Thymus (tissue), 11 donors: ENCODE measurements around the gene ARHGAP23. TPM values are rescaled to one million over a fixed set of nuclear protein-coding genes. Genes with fewer than 3 reads are reported as not detected.

Source experiments
- DNase-seq, 9 donors: peaks; one replicate each; pipeline ENCODE4 v3.0.0-alpha.2; 2013; ENCODE audit warnings: low spot score in 9 of 9, low read depth in 6 of 9, missing footprints in 1 of 9
- H3K27ac ChIP-seq, 2 donors: one replicate each; pipeline ENCODE4 v1.5.1; 2013; ENCODE audit warnings: control low read depth in 1 of 2, low read depth in 1 of 2, low read length in 1 of 2, mild to moderate bottlenecking in 1 of 2, moderate library complexity in 1 of 2
- H3K27me3 ChIP-seq, 2 donors: one replicate each; pipeline ENCODE4 v1.5.1; 2013; ENCODE audit warnings: low read length in 1 of 2; ENCODE audit not compliant: control insufficient read depth in 2 of 2, insufficient read depth in 1 of 2
- H3K36me3 ChIP-seq, 2 donors: one replicate each; pipeline ENCODE4 v1.5.1; 2013; ENCODE audit warnings: low read length in 1 of 2, mild to moderate bottlenecking in 1 of 2, moderate library complexity in 1 of 2; ENCODE audit not compliant: control insufficient read depth in 2 of 2, insufficient read depth in 2 of 2
- H3K4me1 ChIP-seq, 2 donors: one replicate each; pipeline ENCODE4 v1.5.1; 2013; ENCODE audit warnings: low read length in 2 of 2; ENCODE audit not compliant: control insufficient read depth in 2 of 2, insufficient read depth in 2 of 2
- H3K4me3 ChIP-seq, 2 donors: one replicate each; pipeline ENCODE4 v1.5.1; 2013; ENCODE audit warnings: low read length in 2 of 2, control low read depth in 1 of 2, mild to moderate bottlenecking in 1 of 2
- H3K9me3 ChIP-seq, 2 donors: one replicate each; pipeline ENCODE4 v1.5.1; 2013; ENCODE audit warnings: low read length in 1 of 2, mild to moderate bottlenecking in 1 of 2; ENCODE audit not compliant: control insufficient read depth in 2 of 2, insufficient read depth in 1 of 2
- WGBS: extraction: QIAGEN DNeasy Blood & Tissue Kit; methylation state at CpG from one replicate; pipeline ENCODE4 v1.1.7; 2013; 5-methylcytosine and 5-hydroxymethylcytosine counted together
- polyA plus RNA-seq: library from polyadenylated mRNA; stranded (reverse); fragments of 200-250 nt; gene quantifications from one replicate; pipeline ENCODE4 v1.2.3, GENCODE V29; 2013
- total RNA-seq: library from RNA; stranded (reverse); fragments of 120-200 nt; gene quantifications from one replicate; pipeline ENCODE4 v1.2.4, GENCODE V29; 2013
- donor health status: healthy.

ARHGAP23 gene
- total and polyA plus RNA-seq, 2 donors: 5.5 to 6.4 TPM

DNA sequence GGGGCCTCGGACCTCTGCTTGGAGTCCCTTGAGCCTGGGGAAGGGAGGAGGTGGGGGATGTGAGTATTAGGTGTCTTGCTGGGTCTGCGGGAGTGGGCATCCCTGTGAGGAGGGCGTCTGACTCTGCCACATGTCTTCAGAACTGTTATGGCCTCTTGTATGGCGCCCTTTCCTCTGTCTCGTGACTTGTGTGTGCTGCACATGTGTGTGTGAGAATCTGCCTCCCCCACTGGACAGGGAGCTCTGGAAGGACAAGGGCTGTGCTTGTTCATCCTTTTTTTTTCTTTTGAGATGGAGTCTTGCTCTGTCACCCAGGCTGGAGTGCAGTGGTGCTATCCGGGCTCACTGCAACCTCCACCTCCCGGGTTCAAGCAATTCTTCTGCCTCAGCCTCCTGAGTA, 33.4 kb downstream of the ARHGAP23 start:
- no peaks in the 10 kb centered on the region for H3K9me3 ChIP-seq
- no peak for DNase-seq
- H3K27me3 ChIP-seq: no peaks in the 10 kb centered on the region
- H3K4me3 ChIP-seq: no peak overlapping the region
- peaks cover 0 to 5% of the 10 kb centered on the region in 2 donors for H3K4me1 ChIP-seq
- H3K36me3 ChIP-seq: peaks cover 30 to 68% of the 10 kb centered on the region in 2 donors
- 98% methylated on average over 7 of the region's 7 CpGs for WGBS
- no peak overlapping the region for H3K27ac ChIP-seq

DNA sequence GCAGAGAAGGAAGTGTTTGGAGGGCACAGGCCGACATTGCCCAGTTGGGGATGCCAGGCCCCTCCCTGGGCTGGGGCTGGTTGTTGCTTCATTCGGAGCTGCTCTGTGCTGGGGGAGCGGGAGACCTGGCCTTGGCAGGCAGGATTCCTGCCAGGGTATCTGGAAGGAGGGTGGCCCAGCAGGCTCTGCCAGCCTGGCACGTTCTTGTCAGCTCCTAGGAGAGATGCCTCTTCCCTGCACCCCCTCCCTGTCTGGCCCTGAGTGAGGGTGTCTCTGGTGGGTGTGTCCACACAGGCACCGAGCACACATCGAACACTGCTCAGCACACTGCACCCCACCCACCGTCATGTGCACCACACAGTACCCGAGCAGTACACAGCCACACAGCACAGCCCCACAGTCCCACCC, 35.2 kb downstream of the ARHGAP23 start:
- H3K9me3 ChIP-seq: no peaks in the 10 kb centered on the region
- no peak overlapping the region for H3K4me3 ChIP-seq
- H3K27ac ChIP-seq: no peak overlapping the region
- no peaks in the 10 kb centered on the region for H3K27me3 ChIP-seq
- H3K4me1 ChIP-seq: peaks cover 0 to 5% of the 10 kb centered on the region in 2 donors
- WGBS: 94% methylated on average over 8 of the region's 8 CpGs
- no peak for DNase-seq
- peaks cover 39 to 77% of the 10 kb centered on the region in 2 donors for H3K36me3 ChIP-seq

DNA sequence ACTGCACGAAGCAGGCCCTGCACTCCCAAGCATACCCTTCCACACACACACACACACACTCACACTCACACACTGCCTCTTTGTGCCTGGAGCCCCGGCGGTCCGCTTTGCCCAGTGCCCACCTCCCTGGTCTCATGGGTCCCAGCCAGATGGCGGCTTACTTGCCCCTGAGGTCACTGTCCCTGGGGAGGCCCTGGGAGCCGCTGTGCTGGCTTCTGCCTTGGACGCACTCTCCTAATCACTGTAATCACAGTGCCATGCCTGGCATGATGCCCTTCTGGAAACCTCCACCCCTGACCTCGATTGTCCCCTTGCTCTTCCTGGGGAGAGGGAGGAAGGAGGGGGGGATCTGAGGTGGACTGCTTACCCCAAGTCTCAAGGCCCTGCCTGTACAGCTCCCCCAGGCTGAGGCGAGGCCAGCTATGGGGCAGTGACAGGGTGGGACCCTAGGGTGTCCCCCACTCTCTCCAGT, 36.0 kb downstream of the ARHGAP23 start:
- DNase-seq: no peak
- Histone ChIP-seq H3K4me3 (no peak overlapping the region), H3K27ac (no peak overlapping the region), H3K27me3 (no peaks in the 10 kb centered on the region), H3K36me3 (peaks cover 35 to 74% of the 10 kb centered on the region in 2 donors), H3K9me3 (no peaks in the 10 kb centered on the region), H3K4me1 (peaks cover 0 to 5% of the 10 kb centered on the region in 2 donors)
- 94% methylated on average over 9 of the region's 9 CpGs for WGBS

DNA sequence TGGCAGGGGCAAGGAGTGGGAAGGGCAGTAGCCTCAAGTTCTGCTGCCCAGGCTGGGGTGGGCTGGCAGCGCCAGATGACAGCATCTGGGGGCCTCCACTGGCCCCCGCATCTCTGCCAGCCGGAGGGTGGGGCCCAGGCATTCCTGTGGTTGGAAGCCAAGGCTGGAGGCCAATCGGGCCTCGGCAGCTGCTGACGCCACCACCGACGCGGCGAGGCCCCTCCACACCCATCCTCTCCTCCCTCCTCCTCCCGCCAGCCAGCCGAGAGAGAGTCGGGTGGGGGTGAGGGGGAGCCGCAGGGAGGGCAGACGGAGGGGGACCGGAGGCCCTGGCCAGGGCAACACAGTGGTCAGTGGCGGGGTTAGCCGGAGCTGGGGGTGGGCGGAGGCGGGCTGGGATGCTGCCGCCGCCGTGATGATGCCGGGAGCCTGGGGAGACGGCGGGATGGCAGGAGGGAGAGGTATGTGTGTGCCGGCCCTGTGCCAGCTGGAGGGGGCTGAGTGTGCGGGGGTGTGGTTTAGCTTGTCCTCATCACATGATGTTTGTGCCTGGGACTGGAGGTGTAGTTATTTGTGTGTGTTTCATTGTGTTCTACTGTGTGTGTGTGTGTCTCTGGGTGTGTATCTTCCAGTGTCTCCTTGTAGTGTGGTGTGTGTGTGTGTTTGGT, 36.6 kb downstream of the ARHGAP23 start:
- WGBS: 92% methylated on average over 28 of the region's 28 CpGs
- H3K36me3 ChIP-seq: peaks cover 34 to 74% of the 10 kb centered on the region in 2 donors
- H3K27me3 ChIP-seq: no peaks in the 10 kb centered on the region
- no peak for DNase-seq
- peaks cover 0 to 5% of the 10 kb centered on the region in 2 donors for H3K4me1 ChIP-seq
- no peaks in the 10 kb centered on the region for H3K9me3 ChIP-seq
- no peak overlapping the region for H3K4me3 ChIP-seq
- H3K27ac ChIP-seq: no peak overlapping the region

DNA sequence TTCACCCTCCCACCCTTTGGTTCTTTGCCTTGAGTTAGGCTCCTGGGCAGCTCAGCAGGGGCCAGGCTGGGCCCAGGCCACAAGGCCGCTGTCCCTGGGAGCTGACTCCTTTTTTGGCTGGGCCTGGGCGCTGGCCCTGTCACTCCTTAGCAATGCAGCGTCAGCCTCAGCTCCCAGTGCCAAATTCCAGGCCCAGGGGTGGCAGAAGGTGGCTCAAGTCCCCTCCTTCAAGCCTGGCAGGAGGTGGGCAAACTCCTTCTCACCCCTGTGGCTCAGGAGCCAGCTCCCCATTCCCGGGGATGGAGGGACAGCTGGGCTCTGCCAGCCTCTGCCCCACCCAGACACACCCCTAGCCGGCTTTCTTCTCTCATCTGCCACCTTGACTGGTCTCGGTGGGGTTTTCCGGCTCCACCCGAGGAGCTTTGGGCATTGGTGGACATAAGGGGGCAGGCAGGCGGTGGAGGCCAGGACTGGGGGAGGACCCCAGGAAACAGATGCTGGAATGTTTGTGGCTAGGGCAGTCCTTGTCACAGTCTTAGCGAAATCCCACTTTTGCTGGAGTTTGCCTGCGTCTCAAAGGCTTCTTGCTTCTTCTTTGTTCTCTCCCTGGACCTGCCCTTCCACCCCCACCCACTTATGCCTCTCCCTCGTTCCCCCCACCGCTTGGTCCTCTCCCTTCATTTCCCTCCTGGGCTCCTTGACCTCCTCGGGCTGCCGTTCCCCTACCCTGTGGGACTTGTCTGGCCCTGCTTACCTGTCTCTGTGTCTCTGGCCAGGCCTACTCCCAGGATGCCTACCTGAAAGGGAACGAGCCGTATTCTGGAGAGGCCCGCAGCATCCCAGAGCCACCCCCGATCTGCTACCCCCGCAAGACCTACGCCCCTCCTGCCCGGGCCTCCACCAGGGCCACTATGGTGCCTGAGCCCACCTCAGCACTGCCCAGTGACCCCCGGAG, 37.4 kb downstream of the ARHGAP23 start:
- Histone ChIP-seq H3K27ac (no peak overlapping the region), H3K36me3 (peaks cover 31 to 74% of the 10 kb centered on the region in 2 donors), H3K4me1 (peaks cover 0 to 5% of the 10 kb centered on the region in 2 donors), H3K27me3 (no peaks in the 10 kb centered on the region), H3K4me3 (no peak overlapping the region), H3K9me3 (no peaks in the 10 kb centered on the region)
- WGBS: 95% methylated on average over 23 of the region's 23 CpGs
- no peak for DNase-seq

DNA sequence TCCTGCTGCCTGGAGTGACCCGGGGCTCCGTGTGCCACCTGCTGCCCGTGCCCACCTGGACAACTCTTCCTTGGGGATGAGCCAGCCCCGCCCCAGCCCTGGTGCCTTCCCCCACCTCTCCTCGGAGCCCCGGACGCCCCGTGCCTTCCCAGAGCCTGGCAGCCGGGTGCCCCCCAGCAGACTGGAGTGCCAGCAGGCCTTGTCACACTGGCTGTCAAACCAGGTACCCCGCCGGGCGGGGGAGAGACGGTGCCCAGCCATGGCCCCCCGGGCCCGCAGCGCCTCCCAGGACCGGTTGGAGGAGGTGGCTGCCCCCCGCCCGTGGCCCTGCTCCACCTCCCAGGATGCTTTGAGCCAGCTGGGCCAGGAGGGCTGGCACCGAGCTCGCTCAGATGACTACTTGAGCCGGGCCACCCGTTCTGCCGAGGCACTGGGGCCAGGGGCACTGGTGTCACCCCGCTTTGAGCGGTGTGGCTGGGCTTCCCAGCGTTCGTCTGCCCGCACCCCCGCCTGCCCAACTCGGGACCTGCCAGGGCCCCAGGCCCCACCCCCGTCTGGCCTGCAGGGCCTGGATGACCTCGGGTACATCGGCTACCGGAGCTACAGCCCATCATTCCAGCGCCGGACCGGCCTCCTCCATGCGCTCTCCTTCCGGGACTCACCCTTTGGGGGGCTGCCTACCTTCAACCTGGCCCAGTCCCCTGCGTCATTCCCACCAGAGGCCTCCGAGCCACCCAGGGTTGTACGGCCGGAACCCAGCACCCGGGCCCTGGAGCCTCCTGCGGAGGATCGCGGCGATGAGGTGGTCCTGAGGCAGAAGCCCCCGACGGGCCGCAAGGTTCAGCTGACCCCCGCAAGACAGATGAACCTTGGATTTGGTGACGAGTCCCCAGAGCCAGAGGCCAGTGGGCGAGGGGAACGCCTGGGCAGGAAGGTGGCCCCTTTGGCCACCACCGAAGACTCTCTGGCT, 38.4 kb downstream of the ARHGAP23 start:
- no peak for DNase-seq
- no peak overlapping the region for H3K27ac ChIP-seq
- no peaks in the 10 kb centered on the region for H3K9me3 ChIP-seq
- no peaks in the 10 kb centered on the region for H3K27me3 ChIP-seq
- no peak overlapping the region for H3K4me3 ChIP-seq
- H3K4me1 ChIP-seq: peaks cover 0 to 5% of the 10 kb centered on the region in 2 donors
- H3K36me3 ChIP-seq: peaks cover 27 to 72% of the 10 kb centered on the region in 2 donors
- WGBS: 97% methylated on average over 57 of the region's 57 CpGs

DNA sequence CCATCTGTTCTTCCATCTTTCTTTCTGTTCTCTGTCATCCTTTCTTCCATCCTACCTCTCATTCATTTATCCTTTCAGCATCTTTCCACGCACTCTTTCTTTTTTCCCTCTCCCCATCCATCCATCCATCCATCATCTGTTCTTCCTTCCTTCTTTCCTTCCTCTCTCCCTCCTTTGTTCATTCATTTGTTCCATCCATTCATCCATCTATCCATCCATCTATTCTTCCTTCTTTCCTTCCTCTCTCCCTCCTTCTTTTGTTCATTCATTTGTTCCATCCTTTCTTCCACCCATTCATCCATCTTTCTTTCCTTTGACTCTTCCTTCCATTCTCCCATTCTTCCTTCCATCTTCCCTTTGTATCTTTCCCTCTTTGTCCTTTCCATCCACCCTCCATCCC, 39.2 kb downstream of the ARHGAP23 start:
- no peaks in the 10 kb centered on the region for H3K9me3 ChIP-seq
- peaks cover 26 to 74% of the 10 kb centered on the region in 2 donors for H3K36me3 ChIP-seq
- DNase-seq: no peak
- H3K4me1 ChIP-seq: peaks cover 0 to 5% of the 10 kb centered on the region in 2 donors
- no peak overlapping the region for H3K4me3 ChIP-seq
- WGBS: 44% methylated on average over 1 of the region's 1 CpG
- H3K27me3 ChIP-seq: no peaks in the 10 kb centered on the region
- H3K27ac ChIP-seq: no peak overlapping the region

DNA sequence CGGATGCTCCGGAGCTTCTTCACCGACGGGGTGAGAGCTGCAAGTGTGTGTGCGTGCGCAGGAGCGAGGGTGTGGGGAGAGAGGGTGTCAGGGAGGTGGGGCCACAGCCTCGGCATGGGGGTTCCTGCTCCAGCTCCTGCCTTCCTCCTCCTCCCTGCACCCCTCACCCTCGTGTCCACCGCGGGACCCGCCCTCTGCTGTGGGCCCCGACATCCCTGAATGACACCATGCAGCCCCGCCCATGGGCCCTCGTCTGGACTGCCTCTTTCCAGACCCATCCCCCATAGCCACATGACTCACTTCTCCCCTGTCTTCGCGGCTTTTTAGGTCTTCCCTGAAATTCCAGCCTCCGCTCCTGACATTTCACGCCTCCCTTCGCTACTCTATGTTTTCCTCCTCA, 41.6 kb downstream of the ARHGAP23 start:
- no peak overlapping the region for H3K4me3 ChIP-seq
- no peaks in the 10 kb centered on the region for H3K4me1 ChIP-seq
- H3K9me3 ChIP-seq: no peaks in the 10 kb centered on the region
- no peaks in the 10 kb centered on the region for H3K27me3 ChIP-seq
- no peak overlapping the region for H3K27ac ChIP-seq
- 96% methylated on average over 20 of the region's 20 CpGs for WGBS
- peaks cover 14 to 68% of the 10 kb centered on the region in 2 donors for H3K36me3 ChIP-seq
- no peak for DNase-seq
